Measurements from ENCODE around the gene ASB12.

ASB12 gene

DNA sequence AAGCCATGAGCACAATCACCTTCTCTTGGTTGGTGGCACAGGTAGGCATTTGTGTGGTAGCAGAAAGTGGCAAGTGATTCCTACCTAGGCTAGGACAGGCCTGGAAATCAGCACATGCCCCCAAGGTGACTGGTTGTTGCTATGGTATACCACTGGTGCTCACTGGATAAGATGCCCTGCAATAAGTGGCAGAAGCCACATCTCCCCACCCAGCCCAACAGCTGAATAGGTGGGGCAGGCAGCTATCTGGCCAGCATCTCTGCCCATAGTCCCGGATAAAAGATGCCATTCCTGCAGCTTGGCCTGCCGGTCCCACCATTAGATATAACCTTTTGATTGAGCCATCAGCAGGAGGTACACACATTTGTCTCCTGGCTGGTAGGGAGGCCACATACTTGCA lies 46.0 kb downstream of the ASB12 start:
- DNase-seq = no peak

GRCh38 chrX:64182208-64182607 lies 48.2 kb downstream of the ASB12 start:
- DNase-seq = no peak

- DNase-seq = no peak
Measured at GRCh38 chrX:64176876-64177275, 53.5 kb downstream of the ASB12 start.
